H1 (cell line): ENCODE results near the gene CYP27B1. TPM values are rescaled to one million over a fixed set of nuclear protein-coding genes. Genes with fewer than 3 reads are reported as not detected.

Experiments
- ATF2 ChIP-seq: IDR thresholded peaks from 2 replicates; pipeline ENCODE4 v1.6.1; 2012; ENCODE audit warnings: low read length, inconsistent platforms
- CHD7 ChIP-seq: fragments of 300-600 bp; sonication (generic); IDR thresholded peaks from 2 replicates; pipeline ENCODE4 v1.7.1; 2012; ENCODE audit warnings: low read length, moderate library complexity, mild to moderate bottlenecking, inconsistent platforms; ENCODE audit not compliant: insufficient replicate concordance
- CTBP2 ChIP-seq: IDR thresholded peaks from 2 replicates; pipeline ENCODE4 v1.7.0; 2011; ENCODE audit warnings: borderline replicate concordance, mild to moderate bottlenecking, moderate library complexity, mixed read lengths, low read length; ENCODE audit not compliant: insufficient read depth, insufficient read length
- JUN ChIP-seq: IDR thresholded peaks from 2 replicates; pipeline ENCODE4 v1.6.1; 2011; ENCODE audit warnings: low read depth, mild to moderate bottlenecking, improper control_type of control experiment, low read length
- NANOG ChIP-seq: IDR thresholded peaks from 2 replicates; pipeline ENCODE4 v1.6.1; 2011; ENCODE audit warnings: low read length, low read depth, mild to moderate bottlenecking, inconsistent platforms; ENCODE audit not compliant: insufficient read depth, poor library complexity, severe bottlenecking
- POLR2AphosphoS5 ChIP-seq: IDR thresholded peaks from 2 replicates; pipeline ENCODE4 v1.6.1; 2011; ENCODE audit warnings: low read depth, low read length
- RBBP5 ChIP-seq: IDR thresholded peaks from 2 replicates; pipeline ENCODE4 v1.7.1; 2012; ENCODE audit warnings: low read depth, mild to moderate bottlenecking, inconsistent platforms, low read length, moderate library complexity, borderline replicate concordance
- TCF12 ChIP-seq: IDR thresholded peaks from 2 replicates; pipeline ENCODE4 v1.6.1; 2011; ENCODE audit warnings: low read depth, mild to moderate bottlenecking, low read length
- polyA plus RNA-seq, 7 experiments: library from polyadenylated mRNA; depleted of rRNA in 3 of 7; stranded (reverse) in 5 of 7; unstranded in 2 of 7; fragments of >200 nt in 5 of 7; fragments of 200-250 nt in 2 of 7; gene quantifications; 1 replicate in 5 of 7; 2 replicates in 1 of 7; 4 replicates in 1 of 7; pipeline versions ENCODE4 v1.2.1 to v1.2.3, GENCODE V29; 2011 to 2013; ENCODE audit warnings: missing spikeins in 2 of 7, mixed read lengths in 2 of 7
- total RNA-seq: library from RNA; stranded (reverse); fragmentation: NEBNext Ultra II Directional; extraction: Animal tissue kit (Norgen Biotek cat#: 25700); gene quantifications from 2 replicates; pipeline ENCODE4 v1.2.1, GENCODE V29; 2021

Gene CYP27B1
- total and polyA plus RNA-seq, 2 of the 8 experiments (the other 6 are each of a cell fraction or from before 2014, with no cell fraction given) = 2.9 to 3.3 TPM

GRCh38 chr12:57780284-57780897, 13.5 kb upstream of the CYP27B1 start (continued):
- TF ChIP-seq CHD7 (no peak), TCF12 (no peak), CTBP2 (no peak), ATF2 (no peak), NANOG (no peak), JUN (no peak), POLR2AphosphoS5 (no peak), RBBP5 (no peak)
